K562 (cell line): ENCODE results near the gene CNTN5. TPM values are rescaled to one million over a fixed set of nuclear protein-coding genes. Genes with fewer than 3 reads are reported as not detected.

Source experiments
- ATAC-seq: fragments of 200-7000 bp; cut with Tn5 transposase; 3 replicates; pipeline ENCODE4 v1.9.1; 2020; ENCODE audit warnings: moderate library complexity
- BruUV-seq: library from RNA; stranded (reverse); fragments of 400-500 nt; replicated peaks from 2 replicates; lab custom pipeline; 2021; lab: Mats Ljungman, UMichigan
- CTCF ChIA-PET: fragments of 300-600 bp; formaldehyde crosslinking; extraction: SDS; loops from one replicate; lab custom pipeline; 2021; ENCODE audit warnings: low intra/inter-chr PET ratio; lab: Yijun Ruan, JAX
- POLR2A ChIA-PET: fragments of 300-600, 350-650 bp; sonication (Branson Sonifier 250); formaldehyde crosslinking; extraction: SDS; loops from one replicate; lab custom pipeline; 2021; ENCODE audit warnings: antibody characterized with exemption, inconsistent platforms; lab: Yijun Ruan, JAX
- DNase-seq, 4 experiments: peaks; one replicate each; pipeline versions ENCODE4 v3.0.0 to v3.0.0-alpha.2; 2011 to 2018; ENCODE audit warnings: low spot score in 3 of 4, mixed read lengths in 3 of 4; ENCODE audit errors: extremely low read depth in 1 of 4
- FAIRE-seq: peaks from 2 replicates; lab custom pipeline; 2011; peaks lifted over from hg19 to GRCh38; lab: Jason Lieb, UNC
- H2AFZ ChIP-seq: 2 replicates; pipeline ENCODE4 v1.6.0; 2011; ENCODE audit warnings: low read depth, low read length, control low read depth, inconsistent platforms
- H3K27ac ChIP-seq: fragments of 200-600 bp; 3 replicates; pipeline ENCODE4 v1.8.0; 2011; ENCODE audit warnings: low read depth, mild to moderate bottlenecking, control low read depth, inconsistent platforms, low read length, moderate library complexity, mixed read lengths; ENCODE audit errors: extremely low read depth
- H3K27me3 ChIP-seq, 2 experiments: fragments of 300-600 bp in 1 of 2; 2 replicates in 1 of 2; 3 replicates in 1 of 2; pipeline versions ENCODE4 v1.6.0 to v1.8.0; 2011; ENCODE audit warnings: inconsistent platforms in 2 of 2, low read length in 2 of 2, mild to moderate bottlenecking in 1 of 2, mixed read lengths in 1 of 2, moderate library complexity in 1 of 2; ENCODE audit not compliant: control insufficient read depth in 2 of 2, insufficient read depth in 2 of 2
- H3K36me3 ChIP-seq: fragments of 300-600 bp; 3 replicates; pipeline ENCODE4 v1.8.0; 2011; ENCODE audit warnings: mild to moderate bottlenecking, low read length, inconsistent platforms; ENCODE audit not compliant: control insufficient read depth, insufficient read depth
- H3K4me1 ChIP-seq, 2 experiments: fragments of 200-600 bp in 1 of 2; replicated peaks in 1 of 2; 2 replicates in 1 of 2; 3 replicates in 1 of 2; pipeline versions ENCODE4 v1.5.1 to v1.8.0; 2011; ENCODE audit warnings: inconsistent platforms in 2 of 2, low read length in 2 of 2, mild to moderate bottlenecking in 1 of 2, mixed read lengths in 1 of 2, moderate library complexity in 1 of 2; ENCODE audit not compliant: control insufficient read depth in 2 of 2, insufficient read depth in 2 of 2
- H3K4me2 ChIP-seq: 2 replicates; pipeline ENCODE4 v1.6.1; 2011; ENCODE audit warnings: low read length, control low read depth, inconsistent platforms, mixed read lengths; ENCODE audit not compliant: insufficient read depth
- H3K4me3 ChIP-seq: fragments of 200-600 bp; sonication (generic), shearing (Covaris generic); 2 replicates; pipeline ENCODE4 v1.5.1; 2016; ENCODE audit warnings: control low read depth, inconsistent platforms
- H3K79me2 ChIP-seq: fragments of 200-600 bp; 3 replicates; pipeline ENCODE4 v1.8.0; 2011; ENCODE audit warnings: low read length, inconsistent platforms; ENCODE audit not compliant: control insufficient read depth, insufficient read depth
- H3K9ac ChIP-seq, 2 experiments: 2 replicates each; pipeline versions ENCODE4 v1.6.0 to v1.6.1; 2011; ENCODE audit warnings: low read depth in 2 of 2, low read length in 2 of 2, control low read depth in 1 of 2, inconsistent platforms in 1 of 2, mild to moderate bottlenecking in 1 of 2, mixed read lengths in 1 of 2; ENCODE audit not compliant: insufficient read depth in 1 of 2
- H3K9me1 ChIP-seq: one replicate; pipeline ENCODE4 v1.6.0; 2011; ENCODE audit warnings: inconsistent platforms, mild to moderate bottlenecking, low read length, moderate library complexity; ENCODE audit not compliant: control insufficient read depth, insufficient read depth
- H3K9me3 ChIP-seq: replicated peaks from 2 replicates; pipeline ENCODE4 v1.5.1; 2011; ENCODE audit warnings: low read depth, low read length, inconsistent platforms; ENCODE audit not compliant: control insufficient read depth, insufficient read depth
- H4K20me1 ChIP-seq: replicated peaks from 2 replicates; pipeline ENCODE4 v1.6.1; 2011; ENCODE audit warnings: low read length, inconsistent platforms, mixed read lengths; ENCODE audit not compliant: control insufficient read depth, insufficient read depth
- ARID3A ChIP-seq: IDR thresholded peaks from 2 replicates; pipeline ENCODE4 v1.6.1; 2012; ENCODE audit warnings: low read depth, low read length, improper control_type of control experiment, borderline replicate concordance
- BMI1 ChIP-seq: fragments of 150-350 bp; IDR thresholded peaks from 2 replicates; pipeline ENCODE4 v1.6.1; 2014; ENCODE audit warnings: low read length
- E2F1 ChIP-seq: sonication (generic); formaldehyde crosslinking; IDR thresholded peaks from 2 replicates; pipeline ENCODE4 v1.8.1; 2023; ENCODE audit warnings: mild to moderate bottlenecking, missing genetic modification reagents, moderate library complexity
- HMGXB4 ChIP-seq: sonication (generic); formaldehyde crosslinking; IDR thresholded peaks from 2 replicates; pipeline ENCODE4 v1.8.1; 2023; ENCODE audit warnings: mild to moderate bottlenecking, missing genetic modification reagents
- MAFK ChIP-seq: IDR thresholded peaks from 2 replicates; pipeline ENCODE4 v1.6.1; 2011; ENCODE audit warnings: low read length, improper control_type of control experiment
- PCBP1 ChIP-seq: fragments of 200-400 bp; formaldehyde crosslinking; IDR thresholded peaks from 2 replicates; pipeline ENCODE4 v1.6.1; 2018; ENCODE audit warnings: mild to moderate bottlenecking, low read depth, low read length; ENCODE audit not compliant: poor library complexity, severe bottlenecking
- PHF21A ChIP-seq: fragments of 450-650 bp; IDR thresholded peaks from 2 replicates; pipeline ENCODE4 v1.6.1; 2017; ENCODE audit warnings: low read depth, borderline replicate concordance
- PYGO2 ChIP-seq: fragments of 450-650 bp; IDR thresholded peaks from 2 replicates; pipeline ENCODE4 v1.6.1; 2016; ENCODE audit warnings: mild to moderate bottlenecking, missing genetic modification characterization, moderate library complexity, missing compliant biosample characterization
- SOX6 ChIP-seq: fragments of 450-650 bp; IDR thresholded peaks from 2 replicates; pipeline ENCODE4 v1.6.1; 2014; ENCODE audit warnings: mild to moderate bottlenecking
- SUPT5H ChIP-seq: fragments of 450-650 bp; IDR thresholded peaks from 2 replicates; pipeline ENCODE4 v1.6.1; 2016
- UBTF ChIP-seq, 2 experiments: IDR thresholded peaks; 2 replicates each; pipeline ENCODE4 v1.6.1; 2012; ENCODE audit warnings: improper control_type of control experiment in 2 of 2, low read depth in 2 of 2, low read length in 2 of 2, borderline replicate concordance in 1 of 2
- ZBTB33 ChIP-seq: sonication (generic); formaldehyde crosslinking; IDR thresholded peaks from 2 replicates; pipeline ENCODE4 v1.8.1; 2023; ENCODE audit warnings: mild to moderate bottlenecking, missing genetic modification reagents
- WGBS: fragments of 100-300 bp; shearing (Covaris generic); methylation state at CpG from one replicate; pipeline ENCODE4 v1.1.6; 2016; ENCODE audit warnings: low coverage, mixed read lengths; ENCODE audit not compliant: insufficient coverage; ENCODE audit errors: missing lambda C conversion rate; 5-methylcytosine and 5-hydroxymethylcytosine counted together
- in situ Hi-C: fragments of 300-500 bp; cut with MboI; formaldehyde crosslinking; loops from 4 replicates; pipeline ENCODE4 v1.15.0; 2018; ENCODE audit warnings: inconsistent platforms, mixed read lengths
- intact Hi-C: fragments of 100-400 bp; cut with micrococcal nuclease; formaldehyde crosslinking; loops from 2 replicates; pipeline ENCODE4 v1.14.2; 2022
- polyA plus RNA-seq, 8 experiments: library from polyadenylated mRNA; depleted of rRNA in 4 of 8; stranded (reverse) in 5 of 8; unstranded in 3 of 8; fragments of >200 nt; fragmentation: Nextera tagmentation in 2 of 8; fragmentation: Illumina TruSeq in 1 of 8; extraction: Ambion mirVana in 2 of 8; extraction: Trizol in 1 of 8; gene quantifications; 2 replicates each; pipeline versions ENCODE4 v1.2.1 to v1.2.3, GENCODE V29; 2011 to 2014; ENCODE audit warnings: inconsistent platforms in 1 of 8, missing spikeins in 1 of 8
- total RNA-seq, 7 experiments: library from RNA; depleted of rRNA in 6 of 7; stranded (reverse); fragments of >200 nt in 6 of 7; fragmentation: Illumina TruSeq in 2 of 7; extraction: Trizol in 2 of 7; gene quantifications; 2 replicates each; pipeline versions ENCODE4 v1.2.1 to v1.2.3, GENCODE V29; 2011 to 2021; ENCODE audit warnings: low replicate concordance in 1 of 7

The CNTN5 gene
- total and polyA plus RNA-seq, 9 of the 15 experiments (the other 6 are each of a cell fraction or from before 2014, with no cell fraction given), result 0.03 TPM; not detected in 8

GRCh38 chr11:100308202-100308601, 1287.5 kb downstream of the CNTN5 start (continued):
- no peak for TF ChIP-seq E2F1 (CRISPR knock-in tag)
- no peak for TF ChIP-seq BMI1
- no peak for TF ChIP-seq SUPT5H

- Histone ChIP-seq H3K9me3 (no peaks in the 10 kb centered on the region), H3K79me2 (no peaks in the 10 kb centered on the region), H3K9ac (no peak overlapping the region), H2AFZ (no peak overlapping the region), H3K27ac (no peak overlapping the region), H3K4me2 (no peak overlapping the region), H3K27me3 (no peaks in the 10 kb centered on the region), H3K4me1 (no peaks in the 10 kb centered on the region), H3K36me3 (no peaks in the 10 kb centered on the region), H4K20me1 (no peaks in the 10 kb centered on the region), H3K4me3 (no peak overlapping the region), H3K9me1 (no peaks in the 10 kb centered on the region)
- DNase-seq (no peak), ATAC-seq (no peak), FAIRE-seq (no peak)
- no peak for TF ChIP-seq MAFK
- no peak for TF ChIP-seq SOX6
- TF ChIP-seq PYGO2 (tag), result no peak
- no peak for TF ChIP-seq UBTF (IDR thresholded peaks at IDR 0.05; ENCODE audit: borderline replicate concordance in 1 of 2, low read depth in 2 of 2, low read length in 2 of 2)
- no peak for TF ChIP-seq HMGXB4
- no peak for TF ChIP-seq PCBP1
- no peak for TF ChIP-seq ARID3A
- no peak for TF ChIP-seq PHF21A
- no peak for TF ChIP-seq ZBTB33 (CRISPR knock-in tag)
- ChIA-PET POLR2A (no interaction called here), CTCF (no interaction called here)
- BruUV-seq, result no TSS peak
- WGBS, result 0% methylated on average over 1 of the region's 1 CpG
- intact Hi-C loops (no loop called here), in situ Hi-C loops (no loop called here)
Observed at GRCh38 chr11:100315946-100316345, 1295.2 kb downstream of the CNTN5 start.
